ENCODE data around the gene EIF4G3.

- no peak for TF ChIP-seq REST (IDR thresholded peaks at IDR 0.05; ENCODE audit: low read depth, low read length)
- TF ChIP-seq CTCF (IDR thresholded peaks at IDR 0.05): no peak
- no peak for TF ChIP-seq JUND (IDR thresholded peaks at IDR 0.05)
- no peak for TF ChIP-seq POLR2AphosphoS5 (IDR thresholded peaks at IDR 0.05; ENCODE audit: low read depth, low read length)
- no peak for TF ChIP-seq EP300 (IDR thresholded peaks at IDR 0.05; ENCODE audit: borderline replicate concordance in 1 of 2, low read depth in 1 of 2, low read length in 1 of 2)
- TF ChIP-seq TAF1 (IDR thresholded peaks at IDR 0.05; ENCODE audit: borderline replicate concordance, low read depth, low read length): no peak
- no peak for TF ChIP-seq USF2 (IDR thresholded peaks at IDR 0.05; ENCODE audit: borderline replicate concordance, low read depth, low read length)
- no peak for TF ChIP-seq NRF1 (IDR thresholded peaks at IDR 0.05; ENCODE audit: low read depth, low read length)
- no peak for TF ChIP-seq MAX (IDR thresholded peaks at IDR 0.05; ENCODE audit: low read depth)
- no peak for TF ChIP-seq RAD21 (IDR thresholded peaks at IDR 0.05; ENCODE audit: low read length)
- no peak for TF ChIP-seq NFIC (IDR thresholded peaks at IDR 0.05; ENCODE audit: borderline replicate concordance)
- TF ChIP-seq MXI1 (IDR thresholded peaks at IDR 0.05; ENCODE audit: low read depth, low read length): no peak
- TF ChIP-seq FOXM1 (IDR thresholded peaks at IDR 0.05; ENCODE audit: low read depth): no peak
Measured at GRCh38 chr1:20834780-20835179, 341.9 kb downstream of the EIF4G3 start.
